Islet of Langerhans (tissue), 1 donor: ENCODE measurements around the gene FGD5.
"Not testable (repeated sequence)": the region's sequence is repeated elsewhere in the genome, so short reads cannot be mapped to it uniquely, and the experiment has no call there.

Source experiments
- FAIRE-seq: peaks from one replicate; lab custom pipeline; 2011; peaks lifted over from hg19 to GRCh38; lab: Jason Lieb, UNC

The FGD5 gene

DNA sequence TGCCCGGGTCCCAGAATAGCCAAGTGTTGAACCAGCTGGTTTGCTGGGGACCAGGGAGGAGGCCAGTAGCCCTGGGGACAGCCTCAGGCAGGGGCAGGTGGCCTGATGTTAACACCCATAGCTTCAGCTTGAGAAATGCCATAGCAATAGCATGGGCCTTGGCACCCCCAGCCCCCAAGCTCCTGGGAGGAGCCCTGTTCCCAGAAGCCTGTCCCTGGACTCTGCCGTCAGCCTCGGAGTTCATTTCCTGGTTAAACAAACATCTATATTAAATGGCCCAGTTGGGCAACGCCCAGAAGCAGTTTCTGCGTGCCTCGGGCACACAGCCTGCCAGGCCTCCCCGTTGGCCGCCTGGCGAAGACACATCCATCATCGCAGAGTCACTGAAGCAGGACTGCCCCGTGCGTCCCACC, 58.2 kb downstream of the FGD5 start:
- FAIRE-seq: no peak

GRCh38 chr3:14877469-14877868, 58.7 kb downstream of the FGD5 start:
- FAIRE-seq: no peak

GRCh38 chr3:14879211-14879874, 60.6 kb downstream of the FGD5 start:
- FAIRE-seq: no peak

DNA sequence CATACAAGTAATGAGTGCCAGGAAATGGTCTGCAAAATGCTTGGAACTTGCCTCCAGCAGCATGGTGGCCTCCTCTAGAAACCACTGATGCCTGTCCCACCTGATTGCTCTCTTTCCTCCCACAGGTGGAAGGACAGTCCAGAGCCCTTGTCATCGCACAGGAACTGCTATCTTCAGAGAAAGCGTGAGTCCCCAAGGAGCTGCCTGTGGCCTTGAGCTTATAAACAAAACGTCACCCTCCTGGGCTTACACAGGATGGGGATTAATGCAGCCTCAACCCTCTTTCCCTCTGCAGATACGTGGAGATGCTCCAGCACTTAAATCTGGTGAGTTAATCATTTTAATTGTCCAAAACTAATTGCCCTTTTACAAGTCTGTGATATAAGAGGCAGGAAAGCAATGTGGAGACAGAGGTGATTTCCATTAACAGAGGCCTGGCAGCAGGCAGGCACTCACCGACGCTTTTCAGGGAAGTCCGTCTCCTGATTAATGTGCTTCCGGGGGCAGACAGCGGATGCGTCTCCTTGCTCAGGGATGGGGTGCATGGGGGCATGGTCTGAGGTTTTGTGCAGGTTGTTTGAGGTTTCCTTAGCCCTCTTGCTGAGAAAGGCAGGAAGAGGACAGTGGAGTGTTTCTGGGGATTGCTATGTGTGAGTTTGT, 61.8 kb downstream of the FGD5 start:
- FAIRE-seq: no peak

GRCh38 chr3:14883226-14883625, 64.5 kb downstream of the FGD5 start:
- FAIRE-seq: no peak

- FAIRE-seq: no peak
Measured at GRCh38 chr3:14884665-14885064, 65.9 kb downstream of the FGD5 start.

DNA sequence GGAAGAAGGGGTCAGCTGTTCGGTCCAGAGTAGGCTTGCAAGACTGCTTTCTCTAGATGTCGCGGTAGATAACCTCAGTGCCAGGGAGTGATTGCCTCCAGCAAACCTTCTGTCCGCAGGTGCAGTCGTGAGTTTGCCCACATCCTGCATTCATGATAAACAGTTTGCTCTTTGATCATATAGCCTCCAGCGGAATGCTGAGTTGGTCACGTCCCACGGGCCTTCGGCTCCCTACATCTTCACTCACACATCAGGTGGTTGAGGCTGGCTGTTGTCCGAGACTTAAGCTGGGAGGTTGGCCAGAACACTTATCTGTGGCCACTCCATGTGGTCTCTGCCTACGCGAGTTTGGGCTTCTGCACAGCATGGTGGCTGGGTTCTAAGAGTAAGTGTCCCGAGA, 66.5 kb downstream of the FGD5 start:
- no peak for FAIRE-seq

GRCh38 chr3:14886101-14886500, 67.3 kb downstream of the FGD5 start:
- FAIRE-seq: no peak

DNA sequence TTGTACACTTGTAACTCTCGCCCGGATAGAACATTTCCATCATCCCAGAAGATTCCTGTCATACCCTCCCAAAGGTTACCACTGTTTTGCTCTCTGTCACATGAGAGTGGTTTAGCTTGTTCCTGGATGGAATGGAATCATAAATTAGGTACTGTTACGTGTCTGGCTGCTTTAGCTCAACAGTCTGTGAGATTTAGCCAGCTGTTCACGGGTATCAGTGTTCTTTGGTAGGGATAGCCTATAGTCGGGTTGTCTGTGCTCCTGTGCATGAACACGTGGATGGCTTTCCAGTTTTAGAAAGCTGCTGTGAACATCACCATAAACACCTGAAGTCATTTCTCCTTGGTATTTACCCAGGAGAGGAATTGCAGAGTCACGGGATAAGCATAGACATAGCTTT, 70.4 kb downstream of the FGD5 start:
- FAIRE-seq: no peak

DNA sequence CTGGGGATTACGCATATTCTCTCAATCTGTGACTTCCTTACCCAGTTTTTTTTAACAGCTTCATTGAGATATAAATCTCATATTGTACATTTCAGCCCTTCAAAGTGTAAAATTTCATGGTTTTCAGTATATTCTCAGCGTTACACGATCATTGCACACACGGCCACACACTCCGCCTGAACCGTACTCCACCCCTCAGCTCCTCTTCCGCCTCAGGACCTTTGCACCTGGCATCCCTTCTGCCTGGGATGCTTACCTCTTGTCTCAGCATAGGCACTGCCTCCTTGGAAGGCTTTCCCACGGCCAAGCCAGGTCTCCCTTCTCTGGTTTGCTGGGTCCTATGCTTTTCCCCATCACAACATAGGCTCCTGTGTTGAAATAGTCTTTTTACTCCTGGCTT, 71.2 kb downstream of the FGD5 start:
- FAIRE-seq: no peak

DNA sequence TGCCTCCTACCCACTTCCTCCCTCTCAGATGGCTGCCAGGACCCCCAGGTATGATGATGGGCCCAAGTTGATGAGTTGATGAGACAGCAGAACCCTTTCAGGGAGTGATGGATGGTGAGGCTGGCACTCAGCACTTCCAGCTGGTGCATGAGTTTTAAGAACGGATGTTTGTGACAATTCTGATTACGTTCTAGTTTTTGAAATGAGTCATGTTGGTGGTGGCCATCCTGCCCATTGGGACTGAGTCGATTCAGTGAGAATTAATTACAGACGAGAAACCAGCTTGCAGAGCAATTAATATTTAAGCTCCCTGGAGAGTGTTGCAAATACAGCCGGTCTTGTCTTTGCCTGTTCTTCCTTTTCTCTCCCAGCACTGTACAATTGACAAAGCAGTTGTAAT, 71.7 kb downstream of the FGD5 start:
- no peak for FAIRE-seq

GRCh38 chr3:14891135-14892132, 72.7 kb downstream of the FGD5 start:
- FAIRE-seq: no peak

GRCh38 chr3:14892226-14892625, 73.5 kb downstream of the FGD5 start:
- FAIRE-seq: no peak

DNA sequence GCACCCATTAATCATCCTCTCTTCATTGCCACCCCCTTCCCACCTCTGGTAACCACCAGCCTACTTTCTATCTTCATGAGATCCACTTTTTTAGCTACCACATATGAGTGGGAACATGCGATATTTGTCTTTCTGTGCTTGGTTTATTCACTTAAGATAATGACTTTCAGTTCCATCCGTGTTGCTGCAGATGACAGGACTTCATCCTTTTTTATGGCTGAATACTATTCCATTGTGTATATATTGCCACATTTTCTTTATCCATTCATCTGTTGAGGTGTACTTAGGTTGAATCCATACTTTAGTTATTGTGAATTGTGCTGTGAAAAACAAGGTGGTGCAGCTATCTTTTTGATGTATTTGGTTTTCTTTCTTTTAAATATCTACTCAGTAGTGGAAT, 75.3 kb downstream of the FGD5 start:
- no peak for FAIRE-seq

GRCh38 chr3:14897266-14897665, 78.5 kb downstream of the FGD5 start:
- FAIRE-seq: no peak

GRCh38 chr3:14898929-14899328, 80.2 kb downstream of the FGD5 start:
- no peak for FAIRE-seq

GRCh38 chr3:14899993-14900618, 81.3 kb downstream of the FGD5 start:
- no peak for FAIRE-seq

DNA sequence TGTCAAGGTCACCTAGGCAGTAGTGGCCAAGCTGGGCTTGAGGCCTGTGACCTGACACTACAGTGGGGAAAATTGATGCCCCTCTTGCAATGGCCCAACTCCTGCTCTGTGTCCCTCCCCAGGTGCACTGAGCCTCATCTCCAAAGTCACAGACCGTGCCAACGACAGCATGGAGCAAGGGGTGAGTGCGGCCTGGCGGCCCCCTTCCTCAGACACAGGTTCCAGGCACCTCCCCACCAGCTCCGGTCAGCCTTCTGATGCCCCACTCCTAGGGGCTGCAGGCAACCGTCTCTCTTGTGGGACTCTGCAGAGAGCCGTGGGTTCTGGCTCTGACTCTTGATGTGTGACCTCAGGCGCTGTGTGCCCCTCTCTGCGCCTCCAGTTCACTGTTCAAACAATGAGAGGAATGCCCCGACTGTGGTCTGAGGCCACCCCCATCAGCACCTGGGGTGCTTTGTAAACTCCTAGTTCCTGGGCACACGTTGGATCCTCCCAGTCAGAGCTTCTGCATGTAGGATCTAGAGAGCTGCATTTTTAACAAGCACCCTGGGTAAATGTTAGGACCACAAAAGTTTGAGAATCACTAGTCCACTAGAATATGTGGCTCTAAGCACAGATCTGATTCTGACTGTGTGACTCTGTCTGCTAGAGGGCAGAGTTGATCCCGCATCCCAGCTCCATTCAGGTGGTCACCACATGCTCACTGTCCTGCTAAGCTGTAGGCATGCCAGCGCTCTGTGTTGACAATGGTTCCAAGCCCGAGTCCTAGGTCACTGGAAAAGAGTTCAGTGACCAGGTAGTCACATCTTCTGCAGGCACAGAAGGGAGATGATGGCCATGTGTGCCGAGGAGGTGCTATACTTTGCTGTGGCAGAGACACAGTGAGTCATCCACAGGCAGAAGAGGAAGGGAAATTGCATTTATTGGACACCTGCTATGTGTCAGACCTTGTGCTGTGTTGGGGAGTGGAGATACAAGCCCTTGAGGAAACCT, 82.4 kb downstream of the FGD5 start:
- no peak for FAIRE-seq

GRCh38 chr3:14902719-14903118, 84.0 kb downstream of the FGD5 start:
- FAIRE-seq: no peak

GRCh38 chr3:14903501-14903900, 84.7 kb downstream of the FGD5 start:
- not testable (repeated sequence) for FAIRE-seq

- no peak for FAIRE-seq
Measured at GRCh38 chr3:14905055-14905657, 86.4 kb downstream of the FGD5 start.
